Tongue (tissue), 2 donors: ENCODE results near the gene KRT35. TPM values are rescaled to one million over a fixed set of nuclear protein-coding genes. Genes with fewer than 3 reads are reported as not detected.

Experiments used
- DNase-seq: peaks from one replicate; pipeline ENCODE4 v3.0.0-alpha.2; 2015
- total RNA-seq: library from RNA; depleted of rRNA; stranded (reverse); fragments of >200 nt; gene quantifications from one replicate; pipeline ENCODE4 v1.2.3, GENCODE V29; 2014

The KRT35 gene
- total RNA-seq, 1 donor from 2014 or later = not detected

GRCh38 chr17:41511716-41512115, 30.8 kb upstream of the KRT35 start:
- DNase-seq = no peak

GRCh38 chr17:41511116-41511515, 30.2 kb upstream of the KRT35 start:
- no peak for DNase-seq

GRCh38 chr17:41510251-41511065, 29.5 kb upstream of the KRT35 start:
- DNase-seq = no peak

DNA sequence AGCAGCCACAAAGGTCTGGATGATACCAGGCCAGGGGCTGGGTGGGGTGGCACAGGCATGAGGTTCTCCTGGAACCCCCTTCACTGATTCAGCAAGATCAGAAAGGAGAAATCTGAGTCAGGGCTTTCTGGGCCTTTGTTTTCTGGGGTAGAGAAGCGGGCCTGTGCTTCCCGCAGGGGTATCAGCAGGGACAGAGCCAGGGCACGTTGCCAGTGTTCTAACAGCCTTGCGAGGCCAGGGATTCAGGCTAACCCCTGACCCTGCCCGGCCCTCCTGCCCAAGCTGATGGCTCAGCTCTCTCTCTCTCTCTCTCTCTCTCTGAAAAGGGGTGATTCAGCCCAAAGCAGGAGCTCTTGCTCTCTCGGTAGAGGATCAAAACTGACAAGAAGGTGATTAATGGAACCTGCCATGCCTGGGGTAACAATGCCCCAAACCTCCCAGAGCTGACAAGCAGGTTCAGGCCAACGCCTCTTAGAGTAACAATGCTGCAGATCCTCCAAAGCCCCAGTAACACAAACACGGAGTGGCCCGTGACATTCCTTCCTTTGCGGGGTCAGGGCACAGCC, 26.4 kb upstream of the KRT35 start:
- no peak for DNase-seq

- DNase-seq = no peak
Observed at GRCh38 chr17:41505809-41506767, 25.1 kb upstream of the KRT35 start.

DNA sequence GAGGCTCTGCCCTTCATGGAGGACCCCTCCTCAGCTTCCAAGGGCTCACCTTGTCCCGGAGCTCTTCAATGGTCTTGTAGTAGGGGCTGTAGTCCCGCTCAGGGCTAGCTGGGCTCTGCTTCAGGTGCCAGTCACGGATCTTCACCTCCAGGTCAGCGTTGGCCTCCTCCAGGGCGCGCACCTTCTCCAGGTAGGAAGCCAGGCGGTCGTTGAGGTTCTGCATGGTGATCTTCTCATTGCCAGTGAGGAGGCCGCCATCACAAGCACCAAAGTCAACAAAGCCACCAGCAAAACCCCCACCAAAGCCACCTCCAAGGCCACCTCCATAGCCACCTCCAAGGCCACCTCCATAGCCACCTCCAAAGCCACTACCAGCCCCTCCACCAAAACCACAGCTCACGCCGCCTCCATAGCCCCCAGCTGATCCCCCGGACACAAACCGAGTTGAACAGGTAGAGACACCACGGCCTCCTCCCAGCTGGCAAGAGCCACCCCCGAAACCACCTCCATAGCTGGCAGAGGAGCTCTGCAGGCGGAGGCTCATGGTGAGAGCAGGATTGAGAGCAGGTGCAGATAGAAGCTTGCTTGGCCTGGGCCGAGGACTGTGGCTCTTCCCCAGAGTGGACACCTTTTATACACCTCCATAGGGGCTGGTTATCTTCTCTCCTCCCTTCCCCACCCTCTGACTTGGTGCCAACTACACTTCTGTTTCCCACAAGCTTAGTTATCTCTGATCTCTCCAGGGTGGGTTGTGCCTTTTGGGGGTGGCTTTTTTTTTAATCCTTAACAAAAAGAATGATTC, 24.3 kb upstream of the KRT35 start, which contains the start of gene KRT13:
Gene KRT13 (minus strand): TSS at position 606 of the 802 bp plus-strand sequence. CDS start 62 bp downstream, at position 544.
- DNase-seq = no peak

GRCh38 chr17:41504246-41504977, 23.5 kb upstream of the KRT35 start:
- DNase-seq = no peak

GRCh38 chr17:41503202-41503601, 22.3 kb upstream of the KRT35 start:
- DNase-seq = no peak

- no peak for DNase-seq
Observed at GRCh38 chr17:41500131-41500911, 19.4 kb upstream of the KRT35 start.

GRCh38 chr17:41499714-41500113, 18.8 kb upstream of the KRT35 start:
- DNase-seq = no peak

GRCh38 chr17:41498276-41498675, 17.3 kb upstream of the KRT35 start:
- no peak for DNase-seq

DNA sequence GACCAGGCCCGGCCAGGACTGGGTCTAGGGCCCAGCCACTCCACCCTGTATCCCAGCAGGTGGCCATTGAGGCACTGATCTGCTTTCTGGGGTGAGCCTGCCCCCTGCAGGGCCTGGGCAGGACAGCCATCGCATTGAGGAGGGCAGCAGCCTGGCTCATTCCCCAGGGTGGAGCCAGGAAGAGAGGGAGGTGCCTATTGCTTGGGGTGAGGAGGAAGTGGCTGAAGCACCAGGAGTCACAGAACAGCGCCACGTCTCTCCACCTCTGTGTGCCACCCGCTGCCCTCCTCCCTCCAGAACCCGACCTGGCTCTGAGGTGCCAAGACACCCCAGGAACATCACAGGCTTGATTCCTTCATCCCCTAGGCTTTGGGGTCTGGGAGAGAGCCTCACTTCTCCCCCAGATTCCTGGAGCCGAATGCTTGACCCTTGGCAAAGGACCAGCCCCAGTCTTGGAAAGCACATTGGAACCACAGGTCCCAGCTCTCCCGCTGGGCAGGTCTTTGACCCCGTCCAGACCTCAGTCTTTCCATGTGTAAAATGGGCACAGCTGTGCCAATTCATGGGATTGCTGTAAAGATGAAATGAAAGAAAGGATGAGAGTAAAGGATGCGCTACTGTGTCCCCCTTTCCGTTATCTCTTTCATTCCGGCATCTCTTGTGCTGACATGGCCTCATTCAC, 16.0 kb upstream of the KRT35 start:
- DNase-seq = peak; percentile 58

DNA sequence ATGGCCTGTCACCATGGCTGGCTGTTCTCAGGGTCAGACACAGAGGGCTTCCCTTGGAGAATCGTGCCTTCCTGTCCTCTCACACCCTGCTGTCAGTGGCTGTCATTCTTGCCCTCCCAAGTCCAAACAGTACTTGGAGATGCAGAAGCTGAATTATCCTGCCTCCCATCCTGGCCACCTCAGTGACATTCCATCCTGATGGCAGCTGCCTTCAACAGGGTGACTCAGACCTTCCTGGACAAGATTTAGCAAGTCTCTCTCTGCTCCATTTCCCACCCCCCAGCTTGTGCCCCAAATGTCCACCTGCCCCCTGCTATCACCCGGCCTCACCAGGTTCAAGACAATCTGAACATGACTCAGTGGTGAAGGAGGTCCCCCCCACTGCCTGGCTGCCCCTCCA, 13.6 kb upstream of the KRT35 start:
- no peak for DNase-seq

- DNase-seq = peak; percentile 55
Observed at GRCh38 chr17:41492771-41493170, 11.8 kb upstream of the KRT35 start.

DNA sequence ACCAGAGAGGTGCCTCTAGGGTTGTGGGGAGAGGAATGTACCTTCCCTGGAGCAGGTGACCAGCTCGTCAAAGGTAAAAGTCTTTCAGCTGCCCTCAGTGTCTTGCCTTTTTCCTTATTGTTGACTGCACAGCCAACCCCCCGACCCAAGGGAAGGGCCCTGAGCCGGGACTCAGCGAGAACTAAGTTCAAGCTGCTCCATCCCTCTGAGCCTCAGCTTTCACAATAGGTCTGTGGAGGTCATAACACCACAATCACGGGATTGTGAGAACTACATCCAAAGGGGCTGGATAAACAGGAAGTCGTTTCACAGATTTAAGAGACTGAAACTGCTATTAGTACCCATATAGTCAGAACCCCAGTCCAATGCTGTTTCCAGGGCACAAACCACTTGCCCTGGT, 11.4 kb upstream of the KRT35 start:
- no peak for DNase-seq

- DNase-seq = no peak
Observed at GRCh38 chr17:41491476-41491875, 10.5 kb upstream of the KRT35 start.

DNA sequence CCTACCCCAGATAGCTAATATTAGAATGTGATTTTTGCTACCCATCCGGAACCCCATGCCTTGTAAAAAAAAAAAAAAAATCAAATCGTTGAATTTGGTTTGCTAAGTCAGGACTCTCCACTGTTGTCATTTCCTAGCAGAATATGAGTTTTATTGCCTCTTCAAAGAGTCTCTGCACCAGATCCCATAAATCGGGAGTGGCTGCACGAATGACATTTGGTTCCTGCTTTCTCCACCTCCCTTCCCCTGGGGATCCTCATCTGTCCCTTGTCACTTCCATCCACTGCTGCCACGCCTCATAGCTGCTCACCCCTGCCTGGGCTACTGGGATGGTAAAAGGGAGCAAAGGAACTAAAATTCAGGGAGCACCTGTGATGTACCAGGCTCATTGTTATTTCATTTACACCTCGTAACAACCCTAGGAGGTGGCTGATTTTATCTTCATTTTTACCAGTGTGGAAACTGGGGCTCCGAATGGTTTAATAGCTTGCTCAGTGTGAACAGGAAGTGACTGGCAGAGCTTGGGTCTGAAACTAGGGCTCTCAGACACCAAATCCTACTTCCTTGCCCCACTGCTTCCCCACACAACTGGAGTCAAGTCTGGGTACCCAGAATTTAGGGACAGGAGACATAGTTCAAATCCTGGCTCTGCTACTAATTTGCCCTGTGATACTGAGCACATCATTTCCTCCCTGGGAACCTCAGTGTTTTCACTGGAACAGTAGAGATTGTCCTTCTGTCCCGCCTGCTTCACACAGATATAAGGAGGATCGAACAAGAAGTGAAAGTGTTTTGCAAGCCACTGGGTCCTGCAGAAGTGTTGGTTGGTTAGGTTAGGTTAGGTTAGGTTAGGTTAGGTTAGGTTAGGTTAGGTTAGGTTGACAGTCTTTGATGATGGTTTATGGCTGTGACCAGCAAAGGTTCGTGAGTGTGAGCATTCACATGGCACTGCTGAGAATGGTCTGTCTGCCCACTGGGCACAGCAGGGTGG, 9.3 kb upstream of the KRT35 start:
- DNase-seq = no peak

GRCh38 chr17:41489531-41489930, 8.6 kb upstream of the KRT35 start, which contains the start of gene KRT36:
TSS of gene KRT36 (minus strand) at chr17:41489910. CDS start at chr17:41489864, 46 bp downstream.
- no peak for DNase-seq
